OCI-LY3 (cell line): ENCODE data around the gene CAMK2A.

Experiments
- CTCF ChIP-seq: fragments of 200-600, 300-600 bp; sonication (generic); IDR thresholded peaks from 2 replicates; pipeline ENCODE4 v1.5.1; 2014; ENCODE audit warnings: antibody characterized with exemption, low read length, low read depth
- EZH2phosphoT487 ChIP-seq: fragments of 200-600 bp; shearing (Covaris generic); IDR thresholded peaks from 2 replicates; pipeline ENCODE4 v1.6.1; 2018; ENCODE audit warnings: antibody characterized with exemption, mixed run types, low read depth

DNA sequence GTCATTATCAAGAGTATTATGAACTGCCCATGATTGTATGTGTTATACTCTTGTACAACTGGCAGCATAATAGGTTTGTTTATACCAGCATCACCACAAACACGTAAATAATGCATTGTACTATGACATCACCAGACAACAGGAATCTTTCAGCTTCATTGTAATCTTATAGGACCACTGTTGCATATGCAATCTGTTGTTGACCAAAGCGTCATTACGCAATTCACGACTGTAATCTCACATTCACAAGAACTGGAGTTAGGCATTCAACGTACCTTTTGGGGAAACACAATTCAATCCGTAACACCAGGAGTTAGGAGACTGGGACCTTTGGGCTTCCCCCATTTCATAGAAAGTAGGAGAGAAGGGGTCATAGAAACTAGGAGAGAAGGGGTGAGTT lies 33.5 kb upstream of the CAMK2A start:
- TF ChIP-seq CTCF (no peak), EZH2phosphoT487 (no peak)
